ENCODE results near the gene TNFRSF14.

DNA sequence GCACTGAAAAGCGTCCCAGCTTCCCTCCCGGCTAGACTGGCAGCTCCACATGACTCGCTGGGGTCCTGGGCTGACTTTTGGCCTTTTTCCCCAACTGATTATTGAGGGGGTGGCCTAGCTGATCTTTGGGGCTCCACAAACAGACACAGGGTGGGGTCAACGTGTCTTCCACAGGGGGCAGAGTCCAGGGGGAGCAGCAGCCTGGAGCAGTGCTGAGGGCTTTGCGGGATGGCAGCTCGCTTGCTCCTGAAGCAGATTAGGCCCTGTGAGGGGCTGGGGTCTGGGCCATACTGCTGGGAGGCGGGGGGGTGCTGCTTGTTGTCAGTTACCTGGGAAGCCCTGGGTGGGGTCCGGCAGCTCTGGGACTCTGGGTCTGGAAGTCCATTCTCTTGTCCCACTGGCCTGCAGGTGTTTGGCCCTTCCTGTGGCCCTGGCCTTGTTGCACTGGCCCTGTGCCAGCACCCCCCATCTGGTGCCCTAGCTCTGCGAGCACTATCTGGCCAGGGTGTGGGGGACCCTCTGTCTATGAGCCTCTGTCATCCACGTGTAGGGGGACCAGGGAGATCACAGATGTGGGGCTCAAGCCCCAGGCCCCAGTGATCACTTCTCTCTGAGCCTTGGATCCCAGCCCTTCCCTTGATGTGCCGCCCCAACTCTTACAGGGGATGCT, 13.8 kb upstream of the TNFRSF14 start:
- TF ChIP-seq, protein P1, sequence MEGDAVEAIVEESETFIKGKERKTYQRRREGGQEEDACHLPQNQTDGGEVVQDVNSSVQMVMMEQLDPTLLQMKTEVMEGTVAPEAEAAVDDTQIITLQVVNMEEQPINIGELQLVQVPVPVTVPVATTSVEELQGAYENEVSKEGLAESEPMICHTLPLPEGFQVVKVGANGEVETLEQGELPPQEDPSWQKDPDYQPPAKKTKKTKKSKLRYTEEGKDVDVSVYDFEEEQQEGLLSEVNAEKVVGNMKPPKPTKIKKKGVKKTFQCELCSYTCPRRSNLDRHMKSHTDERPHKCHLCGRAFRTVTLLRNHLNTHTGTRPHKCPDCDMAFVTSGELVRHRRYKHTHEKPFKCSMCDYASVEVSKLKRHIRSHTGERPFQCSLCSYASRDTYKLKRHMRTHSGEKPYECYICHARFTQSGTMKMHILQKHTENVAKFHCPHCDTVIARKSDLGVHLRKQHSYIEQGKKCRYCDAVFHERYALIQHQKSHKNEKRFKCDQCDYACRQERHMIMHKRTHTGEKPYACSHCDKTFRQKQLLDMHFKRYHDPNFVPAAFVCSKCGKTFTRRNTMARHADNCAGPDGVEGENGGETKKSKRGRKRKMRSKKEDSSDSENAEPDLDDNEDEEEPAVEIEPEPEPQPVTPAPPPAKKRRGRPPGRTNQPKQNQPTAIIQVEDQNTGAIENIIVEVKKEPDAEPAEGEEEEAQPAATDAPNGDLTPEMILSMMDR (conservative IDR thresholded peaks at IDR 0.05; ENCODE audit: low read depth, low read length), result no peak
- TF ChIP-seq EZH2 (IDR thresholded peaks at IDR 0.05; ENCODE audit: low read length, unreplicated experiment), result no peak
- no peak for TF ChIP-seq EZH2phosphoT487 (IDR thresholded peaks at IDR 0.05; ENCODE audit: borderline replicate concordance, low read length)

Data from PC-3 (cell line).